Endothelial cell of umbilical vein (primary cell): ENCODE data around the gene SRRM2.

Source experiments
- EZH2 ChIP-seq: IDR thresholded peaks from 2 replicates; pipeline ENCODE4 v1.6.1; 2012; ENCODE audit warnings: borderline replicate concordance, low read depth, mild to moderate bottlenecking, moderate library complexity, low read length, inconsistent platforms; ENCODE audit not compliant: severe bottlenecking
- JUN ChIP-seq: IDR thresholded peaks from 2 replicates; pipeline ENCODE4 v1.6.1; 2011; ENCODE audit warnings: borderline replicate concordance, low read depth; ENCODE audit not compliant: insufficient read length, insufficient read depth
- MAX ChIP-seq: IDR thresholded peaks from 2 replicates; pipeline ENCODE4 v1.6.1; 2011; ENCODE audit not compliant: insufficient read depth, insufficient read length
- POLR2A ChIP-seq: IDR thresholded peaks from 2 replicates; pipeline ENCODE4 v1.6.1; 2012; ENCODE audit warnings: low read depth, mild to moderate bottlenecking, control low read depth, low read length
- POLR2AphosphoS5 ChIP-seq: IDR thresholded peaks from 2 replicates; pipeline ENCODE4 v1.6.1; 2012; ENCODE audit warnings: low read depth, mild to moderate bottlenecking, control low read depth, low read length, moderate library complexity; ENCODE audit not compliant: insufficient read depth
- TF ChIP-seq, protein P1 (sequence below), 2 donors: IDR thresholded peaks; 1 replicate in 1 of 2; 2 replicates in 1 of 2; pipeline ENCODE4 v1.5.1; 2011; ENCODE audit warnings: low read length in 2 of 2, mild to moderate bottlenecking in 2 of 2, moderate library complexity in 2 of 2, control low read depth in 1 of 2, inconsistent platforms in 1 of 2, low read depth in 1 of 2; ENCODE audit not compliant: insufficient read depth in 1 of 2; ENCODE audit errors: extremely low read depth in 1 of 2

GRCh38 chr16:2761472-2761871 lies 9.0 kb downstream of the SRRM2 start:
- TF ChIP-seq, protein P1, sequence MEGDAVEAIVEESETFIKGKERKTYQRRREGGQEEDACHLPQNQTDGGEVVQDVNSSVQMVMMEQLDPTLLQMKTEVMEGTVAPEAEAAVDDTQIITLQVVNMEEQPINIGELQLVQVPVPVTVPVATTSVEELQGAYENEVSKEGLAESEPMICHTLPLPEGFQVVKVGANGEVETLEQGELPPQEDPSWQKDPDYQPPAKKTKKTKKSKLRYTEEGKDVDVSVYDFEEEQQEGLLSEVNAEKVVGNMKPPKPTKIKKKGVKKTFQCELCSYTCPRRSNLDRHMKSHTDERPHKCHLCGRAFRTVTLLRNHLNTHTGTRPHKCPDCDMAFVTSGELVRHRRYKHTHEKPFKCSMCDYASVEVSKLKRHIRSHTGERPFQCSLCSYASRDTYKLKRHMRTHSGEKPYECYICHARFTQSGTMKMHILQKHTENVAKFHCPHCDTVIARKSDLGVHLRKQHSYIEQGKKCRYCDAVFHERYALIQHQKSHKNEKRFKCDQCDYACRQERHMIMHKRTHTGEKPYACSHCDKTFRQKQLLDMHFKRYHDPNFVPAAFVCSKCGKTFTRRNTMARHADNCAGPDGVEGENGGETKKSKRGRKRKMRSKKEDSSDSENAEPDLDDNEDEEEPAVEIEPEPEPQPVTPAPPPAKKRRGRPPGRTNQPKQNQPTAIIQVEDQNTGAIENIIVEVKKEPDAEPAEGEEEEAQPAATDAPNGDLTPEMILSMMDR (IDR thresholded peaks at IDR 0.05; ENCODE audit: extremely low read depth in 1 of 2, insufficient read depth in 1 of 2, low read depth in 1 of 2, low read length in 2 of 2): no peak
- no peak for TF ChIP-seq POLR2A
- no peak for TF ChIP-seq POLR2AphosphoS5
- TF ChIP-seq MAX: no peak
- no peak for TF ChIP-seq EZH2
- no peak for TF ChIP-seq JUN
